H1 (cell line): Measurements from ENCODE around the gene PAX3. TPM values are rescaled to one million over a fixed set of nuclear protein-coding genes. Genes with fewer than 3 reads are reported as not detected.

Experiments
- CTCF ChIA-PET: fragments of 300-600 bp; sonication (Branson Sonifier 250); formaldehyde crosslinking; loops from one replicate; lab custom pipeline; 2021; ENCODE audit not compliant: partially characterized antibody; lab: Charles Lee
- POLR2A ChIA-PET: fragments of 300-600 bp; sonication (Branson Sonifier 250); formaldehyde crosslinking; loops from one replicate; lab custom pipeline; 2021; ENCODE audit warnings: inconsistent platforms; ENCODE audit not compliant: partially characterized antibody; lab: Charles Lee
- DNase-seq, 2 experiments: peaks; one replicate each; pipeline versions ENCODE4 v3.0.0 to v3.0.0-alpha.2; 2010 to 2022; ENCODE audit warnings: low spot score in 2 of 2, low read depth in 1 of 2, mixed read lengths in 1 of 2
- FAIRE-seq: peaks from 2 replicates; lab custom pipeline; 2011; peaks lifted over from hg19 to GRCh38; lab: Jason Lieb, UNC
- H2AFZ ChIP-seq: 2 replicates; pipeline ENCODE4 v1.8.1; 2012; ENCODE audit warnings: low read length, inconsistent platforms
- H2AK5ac ChIP-seq: 2 replicates; pipeline ENCODE4 v1.6.1; 2013; ENCODE audit warnings: low read depth, low read length
- H2BK120ac ChIP-seq: replicated peaks from 2 replicates; pipeline ENCODE3; 2013; ENCODE audit warnings: low read depth, low read length, inconsistent platforms
- H2BK12ac ChIP-seq: 2 replicates; pipeline ENCODE4 v1.6.1; 2013; ENCODE audit warnings: low read depth, low read length
- H2BK15ac ChIP-seq: 2 replicates; pipeline ENCODE4 v1.6.1; 2013; ENCODE audit warnings: low read length
- H2BK20ac ChIP-seq: 2 replicates; pipeline ENCODE4 v1.6.1; 2013; ENCODE audit warnings: low read length
- H2BK5ac ChIP-seq: 2 replicates; pipeline ENCODE4 v1.6.1; 2013; ENCODE audit warnings: low read depth, low read length
- H3K14ac ChIP-seq: 2 replicates; pipeline ENCODE4 v1.6.1; 2013; ENCODE audit warnings: inconsistent platforms; ENCODE audit not compliant: insufficient read length
- H3K18ac ChIP-seq: 2 replicates; pipeline ENCODE4 v1.6.1; 2013; ENCODE audit warnings: low read length; ENCODE audit errors: extremely low read depth
- H3K23ac ChIP-seq: 2 replicates; pipeline ENCODE4 v1.6.1; 2013; ENCODE audit warnings: inconsistent platforms; ENCODE audit not compliant: insufficient read length
- H3K23me2 ChIP-seq: 2 replicates; pipeline ENCODE4 v1.6.1; 2013; ENCODE audit warnings: low read depth, low read length
- H3K27ac ChIP-seq: 2 replicates; pipeline ENCODE4 v1.6.1; 2011; ENCODE audit warnings: low read depth, low read length, inconsistent platforms
- H3K27me3 ChIP-seq, 4 experiments: replicated peaks in 1 of 4; 1 replicate in 1 of 4; 2 replicates in 3 of 4; pipeline versions ENCODE4 v1.6.1 to v1.8.1; 2011 to 2013; ENCODE audit warnings: low read length in 3 of 4, mild to moderate bottlenecking in 3 of 4, inconsistent platforms in 2 of 4, mixed read lengths in 2 of 4, moderate library complexity in 1 of 4; ENCODE audit not compliant: control insufficient read depth in 3 of 4, insufficient read depth in 3 of 4; ENCODE audit errors: extremely low read depth in 1 of 4
- H3K36me3 ChIP-seq, 4 experiments: 2 replicates each; pipeline versions ENCODE4 v1.6.1 to v1.8.1; 2011 to 2013; ENCODE audit warnings: mild to moderate bottlenecking in 4 of 4, low read length in 3 of 4, moderate library complexity in 2 of 4, control low read depth in 1 of 4, inconsistent platforms in 1 of 4; ENCODE audit not compliant: insufficient read depth in 4 of 4, control insufficient read depth in 2 of 4
- H3K4ac ChIP-seq: replicated peaks from 2 replicates; pipeline ENCODE3; 2013; ENCODE audit warnings: low read length, low read depth, mixed read lengths, inconsistent platforms; ENCODE audit not compliant: insufficient read length
- H3K4me1 ChIP-seq, 4 experiments: replicated peaks in 1 of 4; 1 replicate in 1 of 4; 2 replicates in 3 of 4; pipeline versions ENCODE4 v1.6.1 to v1.8.1; 2011 to 2013; ENCODE audit warnings: low read length in 3 of 4, inconsistent platforms in 2 of 4, mixed read lengths in 1 of 4; ENCODE audit not compliant: insufficient read depth in 4 of 4, control insufficient read depth in 3 of 4
- H3K4me2 ChIP-seq, 2 experiments: 2 replicates each; pipeline versions ENCODE4 v1.6.1 to v1.8.1; 2011 to 2013; ENCODE audit warnings: low read depth in 2 of 2, low read length in 2 of 2, control low read depth in 1 of 2, inconsistent platforms in 1 of 2, mild to moderate bottlenecking in 1 of 2; ENCODE audit not compliant: insufficient read depth in 1 of 2
- H3K4me3 ChIP-seq, 4 experiments: fragments of 200-600, 300-600 bp in 1 of 4; sonication (generic), shearing (Covaris generic), sonication (Bioruptor Twin) in 1 of 4; 2 replicates each; pipeline versions ENCODE4 v1.5.1 to v1.8.1; 2011 to 2016; ENCODE audit warnings: low read length in 4 of 4, low read depth in 3 of 4, control low read depth in 2 of 4, inconsistent platforms in 2 of 4, mild to moderate bottlenecking in 2 of 4, mixed read lengths in 1 of 4, moderate library complexity in 1 of 4; ENCODE audit not compliant: insufficient read depth in 2 of 4; ENCODE audit errors: extremely low read depth in 1 of 4
- H3K56ac ChIP-seq: replicated peaks from 2 replicates; pipeline ENCODE3; 2013; ENCODE audit warnings: low read depth, mild to moderate bottlenecking, mixed read lengths, low read length, inconsistent platforms; ENCODE audit not compliant: insufficient read length
- H3K79me1 ChIP-seq: 2 replicates; pipeline ENCODE4 v1.6.1; 2013; ENCODE audit warnings: low read depth, low read length, control low read depth
- H3K79me2 ChIP-seq, 2 experiments: 2 replicates each; pipeline versions ENCODE4 v1.6.1 to v1.8.1; 2012 to 2013; ENCODE audit warnings: low read length in 2 of 2, mild to moderate bottlenecking in 2 of 2, inconsistent platforms in 1 of 2; ENCODE audit not compliant: insufficient read depth in 2 of 2, control insufficient read depth in 1 of 2
- H3K9ac ChIP-seq, 4 experiments: replicated peaks in 1 of 4; 1 replicate in 1 of 4; 2 replicates in 3 of 4; pipeline versions ENCODE4 v1.6.1 to v1.8.1; 2011 to 2013; ENCODE audit warnings: low read depth in 3 of 4, low read length in 3 of 4, control low read depth in 2 of 4, mild to moderate bottlenecking in 2 of 4, moderate library complexity in 2 of 4, inconsistent platforms in 1 of 4; ENCODE audit errors: extremely low read depth in 1 of 4
- H3K9me3 ChIP-seq, 2 experiments: 2 replicates each; pipeline versions ENCODE4 v1.6.1 to v1.8.1; 2012 to 2013; ENCODE audit warnings: mild to moderate bottlenecking in 2 of 2, moderate library complexity in 2 of 2, control low read depth in 1 of 2, inconsistent platforms in 1 of 2, low read depth in 1 of 2, low read length in 1 of 2, mixed read lengths in 1 of 2; ENCODE audit not compliant: insufficient read depth in 2 of 2
- H4K20me1 ChIP-seq, 2 experiments: replicated peaks in 1 of 2; 2 replicates each; pipeline versions ENCODE3 to v1.8.1; 2011 to 2013; ENCODE audit warnings: inconsistent platforms in 2 of 2, low read length in 2 of 2, mild to moderate bottlenecking in 1 of 2; ENCODE audit not compliant: insufficient read depth in 2 of 2, control insufficient read depth in 1 of 2
- H4K5ac ChIP-seq: 2 replicates; pipeline ENCODE4 v1.6.1; 2013; ENCODE audit warnings: low read length, low read depth, mixed read lengths, inconsistent platforms; ENCODE audit not compliant: insufficient read length
- H4K8ac ChIP-seq: 2 replicates; pipeline ENCODE4 v1.8.0; 2013; ENCODE audit warnings: mild to moderate bottlenecking, moderate library complexity, low read length, inconsistent platforms; ENCODE audit not compliant: insufficient read depth; ENCODE audit errors: extremely low read depth
- H4K91ac ChIP-seq: replicated peaks from 2 replicates; pipeline ENCODE3; 2013; ENCODE audit warnings: low read length, mixed read lengths, inconsistent platforms; ENCODE audit not compliant: insufficient read length
- CBX8 ChIP-seq: fragments of 300-800, 300-1000 bp; sonication (generic); IDR thresholded peaks from 2 replicates; pipeline ENCODE4 v1.7.1; 2016; ENCODE audit warnings: low read depth, low read length, borderline replicate concordance
- NANOG ChIP-seq: IDR thresholded peaks from 2 replicates; pipeline ENCODE4 v1.6.1; 2011; ENCODE audit warnings: low read length, low read depth, mild to moderate bottlenecking, inconsistent platforms; ENCODE audit not compliant: insufficient read depth, poor library complexity, severe bottlenecking
- PHF8 ChIP-seq: fragments of 200-600 bp; sonication (generic); conservative IDR thresholded peaks from 2 replicates; pipeline ENCODE4 v1.7.1; 2012; ENCODE audit warnings: low read depth, mild to moderate bottlenecking, inconsistent platforms, low read length, moderate library complexity
- RAD21 ChIP-seq, 2 experiments: IDR thresholded peaks in 1 of 2; conservative IDR thresholded peaks in 1 of 2; 2 replicates each; pipeline ENCODE4 v1.6.1; 2011; ENCODE audit warnings: low read depth in 2 of 2, low read length in 2 of 2, improper control_type of control experiment in 1 of 2, inconsistent platforms in 1 of 2, mild to moderate bottlenecking in 1 of 2, moderate library complexity in 1 of 2
- RNF2 ChIP-seq: fragments of 200-900, 300-1000 bp; sonication (generic); IDR thresholded peaks from 2 replicates; pipeline ENCODE4 v1.7.1; 2016; ENCODE audit warnings: borderline replicate concordance, low read depth, mild to moderate bottlenecking, antibody characterized with exemption, low read length; ENCODE audit not compliant: poor library complexity, severe bottlenecking; ENCODE audit errors: missing control alignments
- SAP30 ChIP-seq: fragments of 300-600 bp; sonication (generic); IDR thresholded peaks from 2 replicates; pipeline ENCODE4 v1.7.1; 2012; ENCODE audit warnings: low read length, moderate library complexity, mild to moderate bottlenecking, inconsistent platforms; ENCODE audit not compliant: insufficient read depth, insufficient replicate concordance
- SP4 ChIP-seq: IDR thresholded peaks from 2 replicates; pipeline ENCODE4 v1.6.1; 2012; ENCODE audit warnings: low read length, inconsistent platforms
- TBP ChIP-seq: IDR thresholded peaks from 2 replicates; pipeline ENCODE4 v1.6.1; 2011; ENCODE audit warnings: low read depth, low read length, improper control_type of control experiment
- WGBS, 2 experiments: shearing (Covaris generic) in 1 of 2; methylation state at CpG; one replicate each; pipeline versions ENCODE4 v1.1.6 to v1.1.7; 2013 to 2015; ENCODE audit warnings: low lambda C conversion rate in 2 of 2, mixed read lengths in 2 of 2, inconsistent platforms in 1 of 2, low coverage in 1 of 2, missing lambda C conversion rate in 1 of 2; ENCODE audit not compliant: insufficient replicate concordance in 2 of 2, insufficient coverage in 1 of 2, insufficient read length in 1 of 2; ENCODE audit errors: extremely low coverage in 1 of 2, missing lambda C conversion rate in 1 of 2; 5-methylcytosine and 5-hydroxymethylcytosine counted together
- polyA plus RNA-seq, 7 experiments: library from polyadenylated mRNA; depleted of rRNA in 3 of 7; stranded (reverse) in 5 of 7; unstranded in 2 of 7; fragments of >200 nt in 5 of 7; fragments of 200-250 nt in 2 of 7; gene quantifications; 1 replicate in 5 of 7; 2 replicates in 1 of 7; 4 replicates in 1 of 7; pipeline versions ENCODE4 v1.2.1 to v1.2.3, GENCODE V29; 2011 to 2013; ENCODE audit warnings: missing spikeins in 2 of 7, mixed read lengths in 2 of 7
- total RNA-seq: library from RNA; stranded (reverse); fragmentation: NEBNext Ultra II Directional; extraction: Animal tissue kit (Norgen Biotek cat#: 25700); gene quantifications from 2 replicates; pipeline ENCODE4 v1.2.1, GENCODE V29; 2021

PAX3 gene
- total and polyA plus RNA-seq, 2 of the 8 experiments (the other 6 are each of a cell fraction or from before 2014, with no cell fraction given) = 0.33 TPM; not detected in 1

GRCh38 chr2:222300726-222301052, 1.9 kb upstream of the PAX3 start:
- Histone ChIP-seq H3K4me1 (peaks cover 15 to 23% (median 19%) of the 10 kb centered on the region in 4 experiments), H3K9ac (no peak overlapping the region), H4K5ac (no peak overlapping the region), H2BK15ac (no peak overlapping the region), H2BK12ac (no peak overlapping the region), H2BK120ac (no peak overlapping the region), H3K27me3 (peaks cover 94 to 100% (median 100%) of the 10 kb centered on the region in 4 experiments), H3K4ac (no peak overlapping the region), H3K36me3 (no peaks in the 10 kb centered on the region; a peak in 1 of 8 replicates), H3K9me3 (no peaks in the 10 kb centered on the region), H3K79me2 (no peaks in the 10 kb centered on the region), H2AFZ (no peak overlapping the region), H3K14ac (no peak overlapping the region), H3K79me1 (no peaks in the 10 kb centered on the region), H3K18ac (no peak overlapping the region), H3K56ac (no peak overlapping the region), H4K91ac (no peak overlapping the region), H3K27ac (no peak overlapping the region), H3K23ac (no peak overlapping the region), H2AK5ac (no peak overlapping the region), H3K4me2 (peak overlapping the region in 1 of 2 experiments; percentile 42; a peak in 1 of 4 replicates), H4K20me1 (peaks cover 15 to 37% of the 10 kb centered on the region in 2 experiments), H2BK5ac (no peak overlapping the region), H4K8ac (no peak overlapping the region), H3K4me3 (0 out of 8 replicates have a peak overlapping the region, but pooled peaks of 1 of the 4 experiments have one; percentile 1), H2BK20ac (no peak overlapping the region), H3K23me2 (peaks cover 1% of the 10 kb centered on the region; the same call in 1 of the 2 replicates)
- ChIA-PET POLR2A (interaction anchor here (2.7 kb wide), 1 partner anchor 10 kb away, joined by 12 read pairs; no protein-coding TSS in a partner anchor), CTCF (interaction anchor here (0.7 to 3.1 kb wide), 8 partner anchors 9 to 276 kb away, joined by 3 to 12 read pairs (median 5); no protein-coding TSS in a partner anchor)
- no peak for DNase-seq
- 4% methylated on average over 11 of the region's 11 CpGs; no CpG with 5 or more reads in 1 of the 2 experiments for WGBS, 2 experiments
- FAIRE-seq = no peak
- TF ChIP-seq NANOG (no peak), CBX8 (peak; percentile 12; the same call in 1 of the 2 replicates), RNF2 (peak; percentile 11), PHF8 (no peak), RAD21 (IDR thresholded peaks at IDR 0.05 in 1 of 2, conservative IDR thresholded peaks at IDR 0.05 in 1 of 2; ENCODE audit: low read depth in 2 of 2, low read length in 2 of 2) (no peak), SP4 (no peak), SAP30 (no peak), TBP (no peak)
